Measurements from ENCODE around the gene ACAP2. TPM values are rescaled to one million over a fixed set of nuclear protein-coding genes. Genes with fewer than 3 reads are reported as not detected.

ACAP2 gene
- total and polyA plus RNA-seq, 10 donors = 11.2 to 127 (median 97.9) TPM

GRCh38 chr3:195440379-195440778, 2.4 kb downstream of the ACAP2 start:
- Histone ChIP-seq H3K9me3 (no peaks in the 10 kb centered on the region), H3K36me3 (no peaks in the 10 kb centered on the region), H3K27ac (peak overlapping the region in 7 of 8 donors; percentile 96 to 100 (median 98)), H3K4me3 (peak overlapping the region in 1 of 8 donors; percentile 17), H3K27me3 (replicated peaks in 1 of 7) (no peaks in the 10 kb centered on the region), H3K4me1 (peaks cover 27 to 85% (median 55%) of the 10 kb centered on the region in 6 donors)
- 45 to 67% (median 52%) methylated on average over 1 of the region's 1 CpG for WGBS, 5 donors
- DNase-seq = no peak
- TF ChIP-seq POLR2A (IDR thresholded peaks at IDR 0.05) = no peak
- no peak for TF ChIP-seq POLR2AphosphoS5 (IDR thresholded peaks at IDR 0.05)
- TF ChIP-seq, protein P1, sequence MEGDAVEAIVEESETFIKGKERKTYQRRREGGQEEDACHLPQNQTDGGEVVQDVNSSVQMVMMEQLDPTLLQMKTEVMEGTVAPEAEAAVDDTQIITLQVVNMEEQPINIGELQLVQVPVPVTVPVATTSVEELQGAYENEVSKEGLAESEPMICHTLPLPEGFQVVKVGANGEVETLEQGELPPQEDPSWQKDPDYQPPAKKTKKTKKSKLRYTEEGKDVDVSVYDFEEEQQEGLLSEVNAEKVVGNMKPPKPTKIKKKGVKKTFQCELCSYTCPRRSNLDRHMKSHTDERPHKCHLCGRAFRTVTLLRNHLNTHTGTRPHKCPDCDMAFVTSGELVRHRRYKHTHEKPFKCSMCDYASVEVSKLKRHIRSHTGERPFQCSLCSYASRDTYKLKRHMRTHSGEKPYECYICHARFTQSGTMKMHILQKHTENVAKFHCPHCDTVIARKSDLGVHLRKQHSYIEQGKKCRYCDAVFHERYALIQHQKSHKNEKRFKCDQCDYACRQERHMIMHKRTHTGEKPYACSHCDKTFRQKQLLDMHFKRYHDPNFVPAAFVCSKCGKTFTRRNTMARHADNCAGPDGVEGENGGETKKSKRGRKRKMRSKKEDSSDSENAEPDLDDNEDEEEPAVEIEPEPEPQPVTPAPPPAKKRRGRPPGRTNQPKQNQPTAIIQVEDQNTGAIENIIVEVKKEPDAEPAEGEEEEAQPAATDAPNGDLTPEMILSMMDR (IDR thresholded peaks at IDR 0.05 in 8 of 11, conservative IDR thresholded peaks at IDR 0.05 in 3 of 11) = no peak
- intact Hi-C loops (cut with DNase I; ENCODE audit: low total_unique reads) = no loop called here

DNA sequence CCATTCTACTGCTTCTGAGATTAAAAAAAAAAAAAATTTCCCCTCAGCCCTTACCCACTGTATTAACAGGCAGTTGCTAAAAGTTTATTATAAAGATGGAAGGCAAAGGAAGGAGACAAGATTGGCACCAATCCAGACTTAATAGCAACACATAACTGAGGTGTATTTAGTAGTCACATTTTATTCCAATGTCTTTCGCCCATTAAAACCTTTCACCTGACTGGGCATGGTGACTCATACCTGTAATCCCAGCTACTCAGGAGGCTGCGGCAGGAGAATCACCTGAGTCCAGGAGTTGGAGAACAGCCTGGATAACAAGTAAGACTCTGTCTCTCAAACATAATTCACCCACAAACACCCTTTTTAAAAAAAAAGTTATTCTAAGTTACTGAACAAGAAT, 4.4 kb downstream of the ACAP2 start:
- intact Hi-C loops (cut with DNase I; ENCODE audit: low total_unique reads) = no loop called here
- no peak overlapping the region for H3K4me3 ChIP-seq
- WGBS, 5 donors = 87 to 96% (median 95%) methylated on average over 2 of the region's 2 CpGs
- H3K4me1 ChIP-seq = peaks cover 21 to 88% (median 46%) of the 10 kb centered on the region in 6 donors
- TF ChIP-seq POLR2AphosphoS5 (IDR thresholded peaks at IDR 0.05) (no peak), POLR2A (IDR thresholded peaks at IDR 0.05) (no peak)
- TF ChIP-seq, protein P1 (IDR thresholded peaks at IDR 0.05 in 8 of 11, conservative IDR thresholded peaks at IDR 0.05 in 3 of 11) = no peak
- no peak for DNase-seq
- no peaks in the 10 kb centered on the region for H3K36me3 ChIP-seq
- H3K27me3 ChIP-seq (replicated peaks in 1 of 7) = no peaks in the 10 kb centered on the region
- H3K27ac ChIP-seq = no peak overlapping the region
- no peaks in the 10 kb centered on the region for H3K9me3 ChIP-seq

- 44 to 56% (median 50%) methylated on average over 3 of the region's 3 CpGs for WGBS, 5 donors
- intact Hi-C loops (cut with DNase I; ENCODE audit: low total_unique reads) = no loop called here
- H3K4me1 ChIP-seq = peaks cover 5 to 91% (median 38%) of the 10 kb centered on the region in 6 donors
Measured at GRCh38 chr3:195425849-195426248, 17.0 kb downstream of the ACAP2 start.

GRCh38 chr3:195423818-195424217, 19.0 kb downstream of the ACAP2 start:
- DNase-seq = no peak
- no peak overlapping the region for H3K27ac ChIP-seq
- H3K36me3 ChIP-seq = peaks cover 0 to 8% (median 0%) of the 10 kb centered on the region in 6 donors
- WGBS, 5 donors = 97 to 99% (median 98%) methylated on average over 2 of the region's 2 CpGs
- intact Hi-C loops (cut with DNase I; ENCODE audit: low total_unique reads) = no loop called here
- no peaks in the 10 kb centered on the region for H3K9me3 ChIP-seq
- TF ChIP-seq POLR2AphosphoS5 (IDR thresholded peaks at IDR 0.05) (no peak), POLR2A (IDR thresholded peaks at IDR 0.05) (no peak)
- TF ChIP-seq, protein P1 (IDR thresholded peaks at IDR 0.05 in 8 of 11, conservative IDR thresholded peaks at IDR 0.05 in 3 of 11) = no peak
- H3K4me3 ChIP-seq = no peak overlapping the region
- H3K27me3 ChIP-seq (replicated peaks in 1 of 7) = no peaks in the 10 kb centered on the region
- peaks cover 8 to 85% (median 40%) of the 10 kb centered on the region in 6 donors for H3K4me1 ChIP-seq

More at GRCh38 chr3:195425849-195426248, 17.0 kb downstream of the ACAP2 start:
- Histone ChIP-seq H3K9me3 (no peaks in the 10 kb centered on the region), H3K36me3 (peaks cover 0 to 3% (median 0%) of the 10 kb centered on the region in 6 donors), H3K27me3 (replicated peaks in 1 of 7) (no peaks in the 10 kb centered on the region), H3K4me3 (no peak overlapping the region), H3K27ac (no peak overlapping the region)
- DNase-seq = no peak
- TF ChIP-seq, protein P1 (IDR thresholded peaks at IDR 0.05 in 8 of 11, conservative IDR thresholded peaks at IDR 0.05 in 3 of 11) = no peak
- TF ChIP-seq POLR2AphosphoS5 (IDR thresholded peaks at IDR 0.05) (no peak), POLR2A (IDR thresholded peaks at IDR 0.05) (no peak)

All from spleen (tissue), 11 donors.